Measurements from ENCODE around the gene ATAD5.

DNA sequence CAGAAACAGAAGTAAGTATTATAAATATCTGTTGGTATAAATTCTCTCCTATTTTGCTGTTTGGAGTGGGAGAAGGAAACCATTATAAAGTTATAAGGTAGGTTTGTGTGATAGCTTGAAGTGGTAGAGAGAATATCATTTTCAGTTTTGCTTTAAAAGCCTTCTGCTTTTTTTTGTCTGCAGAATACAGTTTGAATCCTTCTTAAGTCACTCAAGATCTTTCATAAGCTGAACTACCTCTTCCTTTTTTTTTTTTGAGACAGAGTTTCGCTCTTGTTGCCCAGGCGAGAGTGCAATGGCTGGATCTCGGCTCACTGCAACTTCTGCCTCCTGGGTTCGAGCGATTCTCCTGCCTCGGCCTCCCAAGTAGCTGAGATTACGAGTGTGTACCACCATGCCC is 9.0 kb downstream of the ATAD5 start:
- no peak for TF ChIP-seq CTCF (IDR thresholded peaks at IDR 0.05; ENCODE audit: insufficient read depth, low read length, poor library complexity, severe bottlenecking)
- no peak for TF ChIP-seq EZH2phosphoT487 (conservative IDR thresholded peaks at IDR 0.05; ENCODE audit: low read length)
